ENCODE data around the gene GRM5.
A peak's percentile ranks its signal among the peaks of the same experiment; 100 is the strongest.
"Not testable (repeated sequence)": the region's sequence is repeated elsewhere in the genome, so short reads cannot be mapped to it uniquely, and the experiment has no call there.

GRM5 gene

DNA sequence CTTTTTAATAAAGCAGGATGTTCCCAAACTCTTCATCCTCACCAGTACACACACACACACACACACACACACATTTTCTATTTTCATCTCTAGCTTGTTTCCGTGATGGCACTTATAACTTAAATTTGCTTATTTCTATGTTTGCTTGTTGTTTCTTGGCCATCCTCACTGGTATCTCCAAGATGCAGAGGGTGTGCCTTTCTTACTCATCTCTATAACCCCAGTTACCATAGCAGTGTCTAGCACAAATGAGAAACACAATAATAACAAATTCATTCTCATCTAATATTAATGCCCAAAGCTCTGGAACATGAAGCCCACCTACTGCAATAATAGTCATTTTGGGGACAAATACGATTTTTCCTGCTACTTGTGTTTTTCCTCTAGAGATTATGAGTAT, 156.3 kb downstream of the GRM5 start:
- no peak for TF ChIP-seq JUND (IDR thresholded peaks at IDR 0.05; ENCODE audit: low read depth)
- DNase-seq (ENCODE audit: low read depth in 1 of 2, low spot score in 1 of 2): no peak
- in situ Hi-C loops (cut with HindIII; ENCODE audit: low pct_unique_long_range_greater_than_20kb, low sequenced_read_pairs): no loop called here

DNA sequence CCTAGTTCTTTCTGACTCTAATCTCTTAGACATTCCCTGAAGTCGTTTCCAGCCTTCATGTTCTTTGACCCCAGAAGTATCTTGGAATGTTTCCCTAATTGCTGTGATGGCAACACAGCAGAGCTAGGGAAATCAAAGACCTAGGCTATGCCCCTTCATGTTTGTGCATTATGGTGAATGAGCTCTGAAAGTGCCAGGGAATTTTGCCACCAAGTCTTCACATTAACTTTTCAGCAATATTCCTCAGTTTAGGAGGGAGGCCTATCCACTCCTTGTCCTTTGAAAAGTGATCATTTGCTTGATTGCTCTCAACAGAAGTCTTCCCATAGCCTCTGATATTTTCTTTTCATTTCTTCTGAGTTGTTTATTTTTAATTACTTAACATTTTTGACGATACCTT, 164.3 kb downstream of the GRM5 start:
- in situ Hi-C loops (cut with HindIII; ENCODE audit: low pct_unique_long_range_greater_than_20kb, low sequenced_read_pairs): not testable (repeated sequence)

GRCh38 chr11:88888855-88889254, 176.9 kb downstream of the GRM5 start:
- TF ChIP-seq JUND (IDR thresholded peaks at IDR 0.05; ENCODE audit: low read depth): peak; percentile 67
- in situ Hi-C loops (cut with HindIII; ENCODE audit: low pct_unique_long_range_greater_than_20kb, low sequenced_read_pairs): not testable (repeated sequence)
- peak in 1 of 2 experiments; percentile 70 for DNase-seq (ENCODE audit: low read depth in 1 of 2, low spot score in 1 of 2)

More for the DNA sequence above, 164.3 kb downstream of the GRM5 start:
- DNase-seq (ENCODE audit: low read depth in 1 of 2, low spot score in 1 of 2): not testable (repeated sequence)

GRCh38 chr11:88886796-88887195, 179.0 kb downstream of the GRM5 start:
- in situ Hi-C loops (cut with HindIII; ENCODE audit: low pct_unique_long_range_greater_than_20kb, low sequenced_read_pairs): no loop called here
- no peak for TF ChIP-seq JUND (IDR thresholded peaks at IDR 0.05; ENCODE audit: low read depth)
- DNase-seq (ENCODE audit: low read depth in 1 of 2, low spot score in 1 of 2): peak; percentile 31 to 82

GRCh38 chr11:88882800-88883199, 183.0 kb downstream of the GRM5 start:
- in situ Hi-C loops (cut with HindIII; ENCODE audit: low pct_unique_long_range_greater_than_20kb, low sequenced_read_pairs): not testable (repeated sequence)

GRCh38 chr11:88861618-88862017, 204.2 kb downstream of the GRM5 start:
- in situ Hi-C loops (cut with HindIII; ENCODE audit: low pct_unique_long_range_greater_than_20kb, low sequenced_read_pairs): no loop called here
- no peak for TF ChIP-seq JUND (IDR thresholded peaks at IDR 0.05; ENCODE audit: low read depth)
- no peak for DNase-seq (ENCODE audit: low read depth in 1 of 2, low spot score in 1 of 2)

More at GRCh38 chr11:88882800-88883199, 183.0 kb downstream of the GRM5 start:
- DNase-seq (ENCODE audit: low read depth in 1 of 2, low spot score in 1 of 2): not testable (repeated sequence)

DNA sequence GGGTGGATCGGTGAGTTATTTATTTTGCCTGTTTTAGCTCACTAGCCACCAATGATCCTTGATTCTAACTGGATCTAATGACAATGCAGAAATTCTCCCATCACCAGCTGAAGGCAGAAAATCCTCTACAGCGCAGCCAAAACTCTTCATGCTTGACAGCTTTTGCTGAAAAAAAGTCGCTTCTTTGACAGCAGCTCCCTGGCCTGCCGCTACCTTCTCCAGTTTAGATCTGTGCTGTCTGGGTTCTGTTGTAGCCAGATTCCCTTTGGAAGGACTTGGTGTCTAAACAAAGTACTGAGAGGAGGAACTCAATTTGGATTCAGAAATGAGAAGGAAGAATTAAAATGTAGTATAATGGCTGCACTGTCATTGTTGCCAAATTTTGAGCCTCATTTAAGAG, 205.4 kb downstream of the GRM5 start:
- in situ Hi-C loops (cut with HindIII; ENCODE audit: low pct_unique_long_range_greater_than_20kb, low sequenced_read_pairs); DNase-seq (ENCODE audit: low read depth in 1 of 2, low spot score in 1 of 2): not testable (repeated sequence)

DNA sequence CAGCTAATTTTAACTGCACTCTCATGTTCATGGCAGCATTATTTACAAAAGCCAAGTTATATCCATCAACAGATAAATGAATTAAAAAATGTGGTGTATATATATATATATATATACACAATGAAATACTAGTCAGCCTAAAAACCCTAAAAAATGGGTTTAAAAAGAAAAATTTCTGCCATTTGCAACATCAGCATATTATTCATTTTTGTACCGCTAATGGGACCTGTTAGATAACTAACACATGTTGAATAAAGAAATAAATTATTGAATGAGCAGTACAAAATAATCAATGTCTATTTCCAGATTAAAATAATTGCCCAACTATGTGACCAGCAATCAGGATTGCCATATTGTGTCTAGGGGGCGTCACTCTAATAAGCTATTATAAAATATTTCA, 211.8 kb downstream of the GRM5 start:
- DNase-seq (ENCODE audit: low read depth in 1 of 2, low spot score in 1 of 2); in situ Hi-C loops (cut with HindIII; ENCODE audit: low pct_unique_long_range_greater_than_20kb, low sequenced_read_pairs): not testable (repeated sequence)

- DNase-seq (ENCODE audit: low read depth in 1 of 2, low spot score in 1 of 2); in situ Hi-C loops (cut with HindIII; ENCODE audit: low pct_unique_long_range_greater_than_20kb, low sequenced_read_pairs): not testable (repeated sequence)
These were observed 214.2 kb downstream of the GRM5 start for GRCh38 chr11:88851547-88851946.

GRCh38 chr11:88849773-88850172, 216.0 kb downstream of the GRM5 start:
- in situ Hi-C loops (cut with HindIII; ENCODE audit: low pct_unique_long_range_greater_than_20kb, low sequenced_read_pairs); DNase-seq (ENCODE audit: low read depth in 1 of 2, low spot score in 1 of 2): not testable (repeated sequence)

- in situ Hi-C loops (cut with HindIII; ENCODE audit: low pct_unique_long_range_greater_than_20kb, low sequenced_read_pairs): no loop called here
- DNase-seq (ENCODE audit: low read depth in 1 of 2, low spot score in 1 of 2): no peak
- TF ChIP-seq JUND (IDR thresholded peaks at IDR 0.05; ENCODE audit: low read depth): no peak
These were observed 216.4 kb downstream of the GRM5 start for GRCh38 chr11:88849368-88849767.

DNA sequence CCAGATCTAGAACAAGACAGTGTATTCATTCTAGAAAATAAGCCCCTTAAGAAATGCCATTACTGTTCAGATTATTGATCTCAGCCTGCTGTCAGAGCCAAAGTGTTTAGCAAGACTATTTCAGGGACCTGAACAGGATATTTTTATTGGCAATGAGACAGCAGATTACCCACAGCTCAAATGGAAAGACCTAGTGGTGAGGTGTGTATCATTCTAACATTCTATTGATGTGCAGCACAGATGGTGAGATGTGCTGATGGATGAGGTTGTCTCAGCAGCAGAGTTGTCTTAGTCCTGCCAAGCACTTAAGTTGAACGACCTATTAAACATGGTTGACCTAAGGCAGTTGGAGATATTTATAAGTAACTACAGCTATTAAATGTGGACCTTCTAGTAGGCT, 219.5 kb downstream of the GRM5 start:
- in situ Hi-C loops (cut with HindIII; ENCODE audit: low pct_unique_long_range_greater_than_20kb, low sequenced_read_pairs); DNase-seq (ENCODE audit: low read depth in 1 of 2, low spot score in 1 of 2): not testable (repeated sequence)

GRCh38 chr11:88844941-88845340, 220.8 kb downstream of the GRM5 start:
- in situ Hi-C loops (cut with HindIII; ENCODE audit: low pct_unique_long_range_greater_than_20kb, low sequenced_read_pairs); DNase-seq (ENCODE audit: low read depth in 1 of 2, low spot score in 1 of 2): not testable (repeated sequence)

GRCh38 chr11:88843766-88844426, 221.9 kb downstream of the GRM5 start:
- in situ Hi-C loops (cut with HindIII; ENCODE audit: low pct_unique_long_range_greater_than_20kb, low sequenced_read_pairs); DNase-seq (ENCODE audit: low read depth in 1 of 2, low spot score in 1 of 2): not testable (repeated sequence)

DNA sequence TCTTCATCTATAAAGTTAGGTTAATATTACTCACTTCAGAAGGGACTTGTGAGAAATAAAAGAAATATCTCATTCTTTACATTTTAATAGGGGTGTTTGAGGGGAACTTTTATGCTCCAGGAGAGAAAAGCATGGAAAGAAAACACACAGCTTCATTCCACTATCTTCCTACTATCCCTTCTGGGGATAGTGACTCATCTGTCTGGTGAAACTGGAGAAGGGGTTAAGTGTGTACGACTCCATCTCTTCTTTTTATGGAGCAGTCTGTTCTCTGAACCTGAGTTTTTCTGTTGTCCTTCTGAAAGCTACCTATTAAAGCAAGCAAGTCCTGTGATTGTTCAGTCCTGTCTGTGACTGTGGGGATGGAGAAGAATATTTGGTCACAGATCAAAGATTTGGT, 227.6 kb downstream of the GRM5 start:
- in situ Hi-C loops (cut with HindIII; ENCODE audit: low pct_unique_long_range_greater_than_20kb, low sequenced_read_pairs); DNase-seq (ENCODE audit: low read depth in 1 of 2, low spot score in 1 of 2): not testable (repeated sequence)

DNA sequence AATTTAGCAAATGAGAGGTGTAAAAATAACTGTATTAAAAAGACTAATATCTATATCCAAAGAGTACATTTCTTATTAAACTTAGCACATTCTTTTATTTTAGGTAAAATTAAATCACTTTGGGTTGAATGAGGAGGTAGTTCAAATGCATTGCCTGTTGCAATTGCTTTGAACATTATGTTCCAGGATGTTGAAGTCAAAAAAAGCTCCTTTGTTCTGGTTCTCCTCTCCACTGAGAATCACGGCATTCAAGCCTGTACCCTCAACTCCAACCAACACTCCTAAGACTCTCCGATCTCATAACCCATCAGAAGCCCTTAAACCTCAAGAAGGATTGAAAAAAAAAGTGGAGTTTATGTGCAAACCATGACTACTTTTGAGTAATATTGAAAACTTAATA, 230.1 kb downstream of the GRM5 start:
- in situ Hi-C loops (cut with HindIII; ENCODE audit: low pct_unique_long_range_greater_than_20kb, low sequenced_read_pairs); DNase-seq (ENCODE audit: low read depth in 1 of 2, low spot score in 1 of 2): not testable (repeated sequence)
